Neutrophil (primary cell): ENCODE data around the gene PALLD.

Source experiments
- H3K27ac ChIP-seq: fragments of 200-600 bp; sonication (generic); 2 replicates; pipeline ENCODE4 v1.5.1; 2016; ENCODE audit warnings: mild to moderate bottlenecking, moderate library complexity
- H3K27me3 ChIP-seq: fragments of 200-600 bp; sonication (generic); 2 replicates; pipeline ENCODE4 v1.6.0; 2016; ENCODE audit warnings: mild to moderate bottlenecking
- H3K36me3 ChIP-seq: fragments of 200-600 bp; sonication (generic); 2 replicates; pipeline ENCODE4 v1.5.1; 2017
- H3K4me1 ChIP-seq, 2 experiments: fragments of 200-600 bp in 1 of 2; sonication (generic) in 1 of 2; 1 replicate in 1 of 2; 2 replicates in 1 of 2; pipeline versions ENCODE4 v1.5.1 to v1.6.1; 2013 to 2016; ENCODE audit warnings: low read depth in 1 of 2, low read length in 1 of 2, mild to moderate bottlenecking in 1 of 2, moderate library complexity in 1 of 2; ENCODE audit not compliant: control insufficient read depth in 1 of 2, insufficient read depth in 1 of 2
- H3K4me3 ChIP-seq, 2 experiments: fragments of 200-600 bp in 1 of 2; sonication (generic) in 1 of 2; 1 replicate in 1 of 2; 2 replicates in 1 of 2; pipeline ENCODE4 v1.5.1; 2013 to 2016; ENCODE audit warnings: low read depth in 1 of 2, low read length in 1 of 2, mild to moderate bottlenecking in 1 of 2, moderate library complexity in 1 of 2
- H3K9me3 ChIP-seq: fragments of 200-600 bp; sonication (generic); 2 replicates; pipeline ENCODE4 v1.5.1; 2016
- TF ChIP-seq, protein P1 (sequence below): fragments of 200-600 bp; sonication (generic); IDR thresholded peaks from 2 replicates; pipeline ENCODE4 v1.5.1; 2016; ENCODE audit warnings: antibody characterized with exemption

The PALLD gene

DNA sequence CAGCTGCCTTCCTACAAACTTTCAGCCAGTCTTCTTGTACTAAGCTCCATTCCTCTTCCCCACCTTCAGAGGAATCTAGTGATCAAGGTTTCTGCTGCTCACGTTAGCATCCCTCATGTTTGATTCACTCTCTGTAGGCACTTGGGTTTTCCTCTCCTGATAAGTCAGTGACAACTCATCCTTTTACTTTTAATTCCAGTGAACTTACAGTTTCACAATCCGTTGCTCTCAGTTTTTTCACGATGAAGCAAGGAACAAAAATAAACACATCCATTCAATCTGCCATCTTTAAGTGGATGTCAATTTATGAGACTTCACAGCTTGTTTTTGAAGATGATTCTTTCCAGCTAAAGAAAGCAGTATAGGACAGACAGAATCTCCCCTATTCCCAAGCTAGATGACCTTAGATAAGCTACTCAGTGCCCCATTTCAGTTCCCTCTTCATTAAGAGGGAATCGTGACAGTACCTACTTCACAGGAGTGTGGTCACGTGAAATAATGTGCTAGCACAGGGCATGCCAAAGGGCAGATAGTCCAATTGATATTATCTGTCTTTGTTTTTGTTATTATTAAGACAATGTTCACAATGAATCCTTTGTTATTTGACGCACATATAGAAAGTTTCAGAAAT, 234.3 kb downstream of the PALLD start:
- TF ChIP-seq, protein P1, sequence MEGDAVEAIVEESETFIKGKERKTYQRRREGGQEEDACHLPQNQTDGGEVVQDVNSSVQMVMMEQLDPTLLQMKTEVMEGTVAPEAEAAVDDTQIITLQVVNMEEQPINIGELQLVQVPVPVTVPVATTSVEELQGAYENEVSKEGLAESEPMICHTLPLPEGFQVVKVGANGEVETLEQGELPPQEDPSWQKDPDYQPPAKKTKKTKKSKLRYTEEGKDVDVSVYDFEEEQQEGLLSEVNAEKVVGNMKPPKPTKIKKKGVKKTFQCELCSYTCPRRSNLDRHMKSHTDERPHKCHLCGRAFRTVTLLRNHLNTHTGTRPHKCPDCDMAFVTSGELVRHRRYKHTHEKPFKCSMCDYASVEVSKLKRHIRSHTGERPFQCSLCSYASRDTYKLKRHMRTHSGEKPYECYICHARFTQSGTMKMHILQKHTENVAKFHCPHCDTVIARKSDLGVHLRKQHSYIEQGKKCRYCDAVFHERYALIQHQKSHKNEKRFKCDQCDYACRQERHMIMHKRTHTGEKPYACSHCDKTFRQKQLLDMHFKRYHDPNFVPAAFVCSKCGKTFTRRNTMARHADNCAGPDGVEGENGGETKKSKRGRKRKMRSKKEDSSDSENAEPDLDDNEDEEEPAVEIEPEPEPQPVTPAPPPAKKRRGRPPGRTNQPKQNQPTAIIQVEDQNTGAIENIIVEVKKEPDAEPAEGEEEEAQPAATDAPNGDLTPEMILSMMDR: no peak

DNA sequence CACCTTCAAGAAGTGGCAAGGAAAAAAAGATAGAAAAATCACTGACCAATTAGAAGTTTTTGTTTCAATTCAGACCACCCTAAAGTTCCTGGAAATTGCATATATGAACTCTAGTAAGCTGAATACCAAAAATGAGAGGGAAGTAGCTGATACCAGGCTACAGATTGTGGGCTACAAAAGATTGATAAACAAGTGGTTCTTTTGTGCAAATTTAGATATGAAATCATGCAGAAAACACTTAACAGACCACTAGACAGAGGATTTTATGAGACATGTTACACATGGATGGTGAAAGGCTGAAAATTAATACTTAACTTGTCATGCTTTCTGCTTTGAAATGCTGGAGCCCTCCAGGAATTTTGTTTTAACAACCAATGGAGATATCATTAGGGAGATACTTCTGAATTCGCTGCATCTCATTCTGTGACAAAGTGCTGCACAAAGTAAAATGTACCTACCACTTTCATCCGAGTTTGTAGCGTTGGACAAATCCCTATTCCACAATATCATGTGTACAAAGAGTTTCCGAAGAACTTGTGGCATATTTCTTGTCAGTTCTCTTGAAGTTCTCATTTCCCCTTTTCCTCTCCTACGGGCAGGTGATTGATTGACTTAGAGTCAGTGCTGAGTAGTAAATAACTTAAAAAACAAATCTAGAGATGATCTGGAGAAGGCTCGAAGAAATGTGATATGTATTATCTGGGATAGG, 235.0 kb downstream of the PALLD start:
- H3K27ac ChIP-seq: no peak overlapping the region
- H3K4me3 ChIP-seq: no peak overlapping the region

More for the DNA sequence above, 234.3 kb downstream of the PALLD start:
- H3K36me3 ChIP-seq: no peaks in the 10 kb centered on the region
- H3K4me1 ChIP-seq: no peaks in the 10 kb centered on the region
- no peak overlapping the region for H3K4me3 ChIP-seq
- H3K27me3 ChIP-seq: peaks cover 3% of the 10 kb centered on the region
- no peaks in the 10 kb centered on the region for H3K9me3 ChIP-seq
- H3K27ac ChIP-seq: no peak overlapping the region

DNA sequence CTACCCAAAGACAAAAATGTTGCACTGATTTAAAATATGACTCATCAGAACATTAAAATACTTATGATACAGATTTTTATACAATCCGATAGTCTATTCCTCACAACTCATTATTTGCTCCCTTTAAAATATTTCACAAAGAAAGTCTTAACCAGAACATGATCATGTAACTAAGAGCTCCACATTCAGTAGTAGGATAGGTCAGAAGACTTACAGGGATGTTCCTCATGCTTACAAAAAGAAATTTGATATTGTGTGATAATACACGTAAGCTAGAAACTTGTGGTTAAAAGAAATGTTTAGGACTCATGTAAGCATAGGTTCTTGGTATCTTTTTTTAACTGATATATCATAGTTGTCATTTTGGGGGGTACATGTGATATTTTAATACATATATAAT, 235.9 kb downstream of the PALLD start:
- TF ChIP-seq, protein P1: no peak
- Histone ChIP-seq H3K27ac (no peak overlapping the region), H3K9me3 (no peaks in the 10 kb centered on the region)

More for the DNA sequence above, 235.0 kb downstream of the PALLD start:
- no peaks in the 10 kb centered on the region for H3K36me3 ChIP-seq
- H3K4me1 ChIP-seq: no peaks in the 10 kb centered on the region
- TF ChIP-seq, protein P1: no peak
- peaks cover 3% of the 10 kb centered on the region for H3K27me3 ChIP-seq
- no peaks in the 10 kb centered on the region for H3K9me3 ChIP-seq

GRCh38 chr4:168734703-168735678, 238.1 kb downstream of the PALLD start:
- Histone ChIP-seq H3K9me3 (no peaks in the 10 kb centered on the region), H3K36me3 (no peaks in the 10 kb centered on the region), H3K27me3 (peaks cover 3% of the 10 kb centered on the region), H3K27ac (no peak overlapping the region), H3K4me1 (no peaks in the 10 kb centered on the region), H3K4me3 (no peak overlapping the region)
- TF ChIP-seq, protein P1: no peak

More for the DNA sequence above, 235.9 kb downstream of the PALLD start:
- H3K36me3 ChIP-seq: no peaks in the 10 kb centered on the region
- H3K27me3 ChIP-seq: peaks cover 3% of the 10 kb centered on the region
- H3K4me1 ChIP-seq: no peaks in the 10 kb centered on the region
- H3K4me3 ChIP-seq: no peak overlapping the region

GRCh38 chr4:168735735-168736134, 238.9 kb downstream of the PALLD start:
- Histone ChIP-seq H3K4me1 (no peaks in the 10 kb centered on the region), H3K27ac (no peak overlapping the region), H3K27me3 (peaks cover 3% of the 10 kb centered on the region), H3K4me3 (no peak overlapping the region), H3K9me3 (no peaks in the 10 kb centered on the region), H3K36me3 (no peaks in the 10 kb centered on the region)
- TF ChIP-seq, protein P1: no peak
